Hematopoietic multipotent progenitor cell (in vitro differentiated cells): ENCODE measurements around the gene LIMK1. TPM values are rescaled to one million over a fixed set of nuclear protein-coding genes. Genes with fewer than 3 reads are reported as not detected.

Experiments used
- total RNA-seq: library from RNA; depleted of rRNA; stranded (reverse); fragments of >200 nt; gene quantifications from one replicate; pipeline ENCODE4 v1.2.3, GENCODE V29; 2012

LIMK1 gene
- total RNA-seq, 1 donor = 22.4 TPM

Other genes starting within 250 kb of the LIMK1 start
- gene METTL27, start 241.3 kb upstream of the LIMK1 start, total RNA-seq = 0.27 TPM
- not detected for gene TMEM270, start 222.6 kb upstream of the LIMK1 start, total RNA-seq
- gene ELN, start 55.6 kb upstream of the LIMK1 start, total RNA-seq = 27.5 TPM
- 165 TPM for gene EIF4H, start 90.6 kb downstream of the LIMK1 start, total RNA-seq
- 172 TPM for gene LAT2, start 126.2 kb downstream of the LIMK1 start, total RNA-seq
- gene RFC2, start 170.6 kb downstream of the LIMK1 start, total RNA-seq = 35.5 TPM
- gene CLIP2, start 205.6 kb downstream of the LIMK1 start, total RNA-seq = 72.2 TPM